RPMI8226 (cell line): ENCODE data around the gene NAMPT.

Experiments used
- DNase-seq: peaks from one replicate; pipeline ENCODE4 v3.0.0-alpha.2; 2015

The NAMPT gene

GRCh38 chr7:106270122-106270977, 14.4 kb downstream of the NAMPT start:
- no peak for DNase-seq

GRCh38 chr7:106269254-106269961, 15.4 kb downstream of the NAMPT start:
- DNase-seq: no peak

- no peak for DNase-seq
Observed at GRCh38 chr7:106265133-106265532, 19.6 kb downstream of the NAMPT start.

GRCh38 chr7:106262221-106262881, 22.4 kb downstream of the NAMPT start:
- no peak for DNase-seq

GRCh38 chr7:106260136-106260561, 24.6 kb downstream of the NAMPT start:
- DNase-seq: no peak

- no peak for DNase-seq
Observed at GRCh38 chr7:106258789-106259188, 26.0 kb downstream of the NAMPT start.

- peak; percentile 18 for DNase-seq
Observed at GRCh38 chr7:106257752-106258151, 27.0 kb downstream of the NAMPT start.

- DNase-seq: no peak
Observed at GRCh38 chr7:106256144-106256543, 28.6 kb downstream of the NAMPT start.

GRCh38 chr7:106255246-106255645, 29.5 kb downstream of the NAMPT start:
- DNase-seq: no peak

GRCh38 chr7:106254525-106255116, 30.2 kb downstream of the NAMPT start:
- DNase-seq: no peak

GRCh38 chr7:106252568-106252967, 32.2 kb downstream of the NAMPT start:
- DNase-seq: no peak

GRCh38 chr7:106249488-106249887, 35.3 kb downstream of the NAMPT start:
- no peak for DNase-seq

- no peak for DNase-seq
Observed at GRCh38 chr7:106248600-106248999, 36.2 kb downstream of the NAMPT start.

GRCh38 chr7:106247841-106248240, 36.9 kb downstream of the NAMPT start:
- no peak for DNase-seq

- DNase-seq: no peak
Observed at GRCh38 chr7:106246902-106247711, 37.7 kb downstream of the NAMPT start.

- no peak for DNase-seq
Observed at GRCh38 chr7:106243893-106244292, 40.9 kb downstream of the NAMPT start.

- DNase-seq: no peak
Observed at GRCh38 chr7:106239406-106239805, 45.4 kb downstream of the NAMPT start.

GRCh38 chr7:106238830-106239229, 46.0 kb downstream of the NAMPT start:
- DNase-seq: no peak

GRCh38 chr7:106236065-106236464, 48.7 kb downstream of the NAMPT start:
- DNase-seq: no peak

GRCh38 chr7:106234425-106234824, 50.4 kb downstream of the NAMPT start:
- DNase-seq: no peak

GRCh38 chr7:106231856-106232490, 52.8 kb downstream of the NAMPT start:
- DNase-seq: no peak

- DNase-seq: no peak
Observed at GRCh38 chr7:106225856-106226255, 58.9 kb downstream of the NAMPT start.
